Stromal cell of bone marrow (primary cell): ENCODE measurements around the gene SRC.

Experiments
- DNase-seq: peaks from one replicate; pipeline ENCODE4 v3.0.0-alpha.2; 2012; ENCODE audit warnings: low read depth

SRC gene

GRCh38 chr20:37397076-37397953, 51.4 kb downstream of the SRC start:
- no peak for DNase-seq

GRCh38 chr20:37397954-37398749, 52.2 kb downstream of the SRC start:
- DNase-seq = no peak

- DNase-seq = no peak
Observed at GRCh38 chr20:37398750-37399621, 53.0 kb downstream of the SRC start.

GRCh38 chr20:37401282-37401929, 55.5 kb downstream of the SRC start:
- no peak for DNase-seq

- no peak for DNase-seq
Observed at GRCh38 chr20:37401930-37402675, 56.2 kb downstream of the SRC start.

GRCh38 chr20:37403107-37404033, 57.4 kb downstream of the SRC start:
- DNase-seq = no peak

GRCh38 chr20:37404461-37404890, 58.5 kb downstream of the SRC start:
- DNase-seq = no peak

- DNase-seq = no peak
Observed at GRCh38 chr20:37405351-37405897, 59.5 kb downstream of the SRC start.

GRCh38 chr20:37406010-37406998, 60.4 kb downstream of the SRC start:
- no peak for DNase-seq

- no peak for DNase-seq
Observed at GRCh38 chr20:37407019-37407566, 61.2 kb downstream of the SRC start.

GRCh38 chr20:37407573-37408002, 61.6 kb downstream of the SRC start:
- no peak for DNase-seq

- no peak for DNase-seq
Observed at GRCh38 chr20:37408302-37409193, 62.6 kb downstream of the SRC start.

GRCh38 chr20:37411408-37412219, 65.7 kb downstream of the SRC start:
- no peak for DNase-seq

- no peak for DNase-seq
Observed at GRCh38 chr20:37413023-37413334, 67.0 kb downstream of the SRC start.

- DNase-seq = no peak
Observed at GRCh38 chr20:37413379-37413778, 67.4 kb downstream of the SRC start.
